WTC11 (cell line): ENCODE data around the gene RAB1A. TPM values are rescaled to one million over a fixed set of nuclear protein-coding genes. Genes with fewer than 3 reads are reported as not detected.
A peak's percentile ranks its signal among the peaks of the same experiment; 100 is the strongest.

ENCODE experiments used
- CBFB ChIP-seq: sonication (generic); formaldehyde crosslinking; IDR thresholded peaks from 2 replicates; pipeline ENCODE4 v1.8.1; 2022; ENCODE audit warnings: mild to moderate bottlenecking, low read depth, missing genetic modification reagents
- CREB1 ChIP-seq: sonication (generic); formaldehyde crosslinking; IDR thresholded peaks from 2 replicates; pipeline ENCODE4 v1.8.0; 2023; ENCODE audit warnings: mild to moderate bottlenecking, missing genetic modification reagents
- ESRRA ChIP-seq: sonication (generic); formaldehyde crosslinking; IDR thresholded peaks from 2 replicates; pipeline ENCODE4 v1.8.1; 2022; ENCODE audit warnings: mild to moderate bottlenecking, missing genetic modification reagents, borderline replicate concordance
- ETV6 ChIP-seq: sonication (generic); formaldehyde crosslinking; IDR thresholded peaks from 2 replicates; pipeline ENCODE4 v1.8.1; 2022; ENCODE audit warnings: mild to moderate bottlenecking, missing genetic modification reagents
- FOXP4 ChIP-seq: sonication (generic); formaldehyde crosslinking; IDR thresholded peaks from 2 replicates; pipeline ENCODE4 v1.8.0; 2022; ENCODE audit warnings: mild to moderate bottlenecking, missing genetic modification reagents
- HMGA2 ChIP-seq: fragments of 250-450 bp; sonication (Bioruptor Pico); IDR thresholded peaks from 2 replicates; pipeline ENCODE4 v1.4.0; 2021; ENCODE audit warnings: mild to moderate bottlenecking, moderate library complexity
- HMGXB4 ChIP-seq: sonication (generic); formaldehyde crosslinking; IDR thresholded peaks from 2 replicates; pipeline ENCODE4 v1.8.1; 2023; ENCODE audit warnings: mild to moderate bottlenecking, moderate library complexity, missing genetic modification reagents
- JAZF1 ChIP-seq: fragments of 250-450 bp; sonication (Bioruptor Pico); IDR thresholded peaks from 2 replicates; pipeline ENCODE4 v1.9.0; 2021; ENCODE audit warnings: moderate library complexity, mild to moderate bottlenecking, inconsistent platforms
- JUN ChIP-seq: sonication (generic); formaldehyde crosslinking; IDR thresholded peaks from 2 replicates; pipeline ENCODE4 v1.8.0; 2023; ENCODE audit warnings: mild to moderate bottlenecking, missing genetic modification reagents
- KAT7 ChIP-seq: sonication (generic); formaldehyde crosslinking; IDR thresholded peaks from 2 replicates; pipeline ENCODE4 v1.8.1; 2023; ENCODE audit warnings: missing genetic modification reagents, mild to moderate bottlenecking, borderline replicate concordance
- MAX ChIP-seq: sonication (generic); formaldehyde crosslinking; IDR thresholded peaks from 2 replicates; pipeline ENCODE4 v1.8.0; 2022; ENCODE audit warnings: mild to moderate bottlenecking, missing genetic modification reagents
- MLX ChIP-seq: sonication (generic); formaldehyde crosslinking; IDR thresholded peaks from 2 replicates; pipeline ENCODE4 v1.8.1; 2023; ENCODE audit warnings: mild to moderate bottlenecking, missing genetic modification reagents, moderate library complexity
- NFATC4 ChIP-seq: fragments of 250-450 bp; sonication (Bioruptor Pico); IDR thresholded peaks from 2 replicates; pipeline ENCODE4 v1.9.0; 2021; ENCODE audit warnings: mild to moderate bottlenecking
- NFE2L1 ChIP-seq: sonication (generic); formaldehyde crosslinking; IDR thresholded peaks from 2 replicates; pipeline ENCODE4 v1.8.1; 2023; ENCODE audit warnings: missing genetic modification reagents
- NFYB ChIP-seq: sonication (generic); formaldehyde crosslinking; conservative IDR thresholded peaks from 2 replicates; pipeline ENCODE4 v1.8.0; 2022; ENCODE audit warnings: low read depth, missing genetic modification reagents
- NR3C1 ChIP-seq: sonication (generic); formaldehyde crosslinking; conservative IDR thresholded peaks from 2 replicates; pipeline ENCODE4 v1.8.1; 2023; ENCODE audit warnings: low read depth, mild to moderate bottlenecking, missing genetic modification reagents
- RELA ChIP-seq: sonication (generic); formaldehyde crosslinking; IDR thresholded peaks from 2 replicates; pipeline ENCODE4 v1.8.1; 2022; ENCODE audit warnings: missing genetic modification reagents, mild to moderate bottlenecking, borderline replicate concordance
- RORB ChIP-seq: fragments of 250-450 bp; sonication (Bioruptor Pico); IDR thresholded peaks from 2 replicates; pipeline ENCODE4 v1.9.0; 2021; ENCODE audit warnings: mild to moderate bottlenecking
- SMAD3 ChIP-seq: sonication (generic); formaldehyde crosslinking; IDR thresholded peaks from 2 replicates; pipeline ENCODE4 v1.8.0; 2022; ENCODE audit warnings: missing genetic modification reagents, mild to moderate bottlenecking, borderline replicate concordance
- SP1 ChIP-seq: sonication (generic); formaldehyde crosslinking; conservative IDR thresholded peaks from 2 replicates; pipeline ENCODE4 v1.8.1; 2022; ENCODE audit warnings: missing genetic modification reagents
- TEAD1 ChIP-seq: sonication (generic); formaldehyde crosslinking; IDR thresholded peaks from 2 replicates; pipeline ENCODE4 v1.8.0; 2022; ENCODE audit warnings: mild to moderate bottlenecking, missing genetic modification reagents
- TP53 ChIP-seq: sonication (generic); formaldehyde crosslinking; IDR thresholded peaks from 2 replicates; pipeline ENCODE4 v1.8.1; 2023; ENCODE audit warnings: mild to moderate bottlenecking, missing genetic modification reagents
- ZNF121 ChIP-seq: sonication (generic); formaldehyde crosslinking; IDR thresholded peaks from 2 replicates; pipeline ENCODE4 v1.8.0; 2023; ENCODE audit warnings: missing genetic modification reagents
- ZNF219 ChIP-seq: sonication (generic); formaldehyde crosslinking; IDR thresholded peaks from 2 replicates; pipeline ENCODE4 v1.8.0; 2023; ENCODE audit warnings: missing genetic modification reagents, mild to moderate bottlenecking, borderline replicate concordance
- ZNF396 ChIP-seq: fragments of 250-450 bp; sonication (Bioruptor Pico); IDR thresholded peaks from 2 replicates; pipeline ENCODE4 v1.8.0; 2021; ENCODE audit warnings: mild to moderate bottlenecking, moderate library complexity, borderline replicate concordance
- ZNF671 ChIP-seq: fragments of 250-450 bp; sonication (Bioruptor Pico); IDR thresholded peaks from 2 replicates; pipeline ENCODE4 v1.8.0; 2021; ENCODE audit warnings: mild to moderate bottlenecking
- total RNA-seq: library from RNA; stranded (reverse); gene quantifications from 3 replicates; pipeline ENCODE4 v1.2.3, GENCODE V29; 2021
- TF ChIP-seq, protein P1 (sequence below): sonication (generic); formaldehyde crosslinking; IDR thresholded peaks from 2 replicates; pipeline ENCODE4 v1.8.1; 2022; ENCODE audit warnings: mild to moderate bottlenecking, moderate library complexity, missing genetic modification reagents
- TF ChIP-seq, protein P2 (sequence below): sonication (generic); formaldehyde crosslinking; conservative IDR thresholded peaks from 2 replicates; pipeline ENCODE4 v1.8.1; 2022; ENCODE audit warnings: mild to moderate bottlenecking, missing genetic modification reagents

RAB1A gene
- total RNA-seq, 1 experiment from 2014 or later = 114 TPM

DNA sequence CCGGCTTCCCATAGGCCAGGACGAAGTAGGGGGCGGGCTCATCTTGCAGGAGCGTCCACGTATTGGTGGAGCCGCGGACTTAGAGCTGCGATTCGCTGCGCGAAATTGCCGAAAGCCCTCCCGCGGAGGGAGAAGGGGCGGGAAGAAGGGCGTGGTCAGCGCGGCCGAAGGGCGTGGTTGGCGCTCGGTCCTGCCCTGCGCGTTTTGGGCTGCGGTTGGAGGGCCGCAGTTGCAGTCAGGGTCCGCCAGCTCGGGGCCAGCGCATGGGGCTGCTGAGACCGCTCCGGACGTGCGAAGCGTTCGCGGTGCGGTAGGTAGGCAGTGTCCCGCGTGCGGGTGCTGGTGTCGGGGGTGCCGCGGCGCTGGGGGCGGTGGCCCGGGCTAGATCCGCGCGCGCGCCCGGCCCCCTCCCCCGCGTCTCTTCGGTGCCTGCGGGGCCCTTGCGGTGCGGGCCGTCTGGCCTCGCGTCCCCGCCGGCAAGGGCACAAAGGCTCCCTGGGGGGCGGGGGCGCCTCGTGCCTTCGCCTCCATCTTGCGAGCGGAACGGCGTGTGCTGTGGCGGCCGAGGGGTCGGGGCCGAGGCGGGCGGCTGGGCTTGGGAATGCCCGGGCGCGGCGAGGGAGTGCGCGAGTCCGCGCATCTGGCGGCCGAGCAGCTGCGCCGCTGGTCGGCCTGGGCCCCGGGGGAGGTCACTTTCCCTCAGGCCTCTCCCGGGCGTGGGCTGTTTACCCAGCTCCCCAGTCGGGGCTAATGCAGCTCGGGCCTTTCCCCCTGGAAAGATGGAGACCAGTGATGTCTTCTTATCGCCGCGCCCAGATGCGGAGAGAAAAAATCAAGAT is 73.5 kb downstream of the RAB1A start, which contains the start of gene CEP68 (continued):
- TF ChIP-seq CBFB (CRISPR knock-in tag) (no peak), ESRRA (CRISPR knock-in tag) (peak; percentile 68), NFATC4 (CRISPR knock-in tag) (0 out of 2 replicates have a peak, but pooled peaks have one; percentile 10), JAZF1 (no peak), ZNF219 (CRISPR knock-in tag) (peak; percentile 93; the same call in 1 of the 2 replicates), RORB (CRISPR knock-in tag) (no peak), SP1 (CRISPR knock-in tag) (peak; percentile 98), TEAD1 (peak; percentile 95), CREB1 (peak; percentile 85; the same call in 1 of the 2 replicates), HMGA2 (no peak), HMGXB4 (CRISPR knock-in tag) (peak; percentile 88), MLX (CRISPR knock-in tag) (peak; percentile 85; the same call in 1 of the 2 replicates), TP53 (peak; percentile 64; the same call in 1 of the 2 replicates), JUN (CRISPR knock-in tag) (peak; percentile 89; the same call in 1 of the 2 replicates), RELA (CRISPR knock-in tag) (peak; percentile 82), SMAD3 (CRISPR knock-in tag) (peak; percentile 75; the same call in 1 of the 2 replicates), ZNF671 (CRISPR knock-in tag) (peak; percentile 53; the same call in 1 of the 2 replicates), NR3C1 (peak; percentile 87; the same call in 1 of the 2 replicates), ETV6 (peak; percentile 90; the same call in 1 of the 2 replicates), ZNF121 (CRISPR knock-in tag) (no peak), ZNF396 (CRISPR knock-in tag) (no peak), MAX (CRISPR knock-in tag) (peak; percentile 95), NFYB (CRISPR knock-in tag) (peak; percentile 87), FOXP4 (CRISPR knock-in tag) (peak; percentile 61; the same call in 1 of the 2 replicates), KAT7 (CRISPR knock-in tag) (peak; percentile 40; the same call in 1 of the 2 replicates), NFE2L1 (CRISPR knock-in tag) (peak; percentile 78)
- TF ChIP-seq, protein P1, sequence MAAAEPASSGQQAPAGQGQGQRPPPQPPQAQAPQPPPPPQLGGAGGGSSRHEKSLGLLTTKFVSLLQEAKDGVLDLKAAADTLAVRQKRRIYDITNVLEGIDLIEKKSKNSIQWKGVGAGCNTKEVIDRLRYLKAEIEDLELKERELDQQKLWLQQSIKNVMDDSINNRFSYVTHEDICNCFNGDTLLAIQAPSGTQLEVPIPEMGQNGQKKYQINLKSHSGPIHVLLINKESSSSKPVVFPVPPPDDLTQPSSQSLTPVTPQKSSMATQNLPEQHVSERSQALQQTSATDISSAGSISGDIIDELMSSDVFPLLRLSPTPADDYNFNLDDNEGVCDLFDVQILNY = peak; percentile 93
- TF ChIP-seq, protein P2, sequence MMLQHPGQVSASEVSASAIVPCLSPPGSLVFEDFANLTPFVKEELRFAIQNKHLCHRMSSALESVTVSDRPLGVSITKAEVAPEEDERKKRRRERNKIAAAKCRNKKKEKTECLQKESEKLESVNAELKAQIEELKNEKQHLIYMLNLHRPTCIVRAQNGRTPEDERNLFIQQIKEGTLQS (CRISPR knock-in tag) = no peak
